Stimulated activated CD8-positive, alpha-beta memory T cell treated with anti-CD3 and anti-CD28 coated beads, Interleukin-2, amount 100 ng/mL, for 1 hour (primary cell): Measurements from ENCODE around the gene ATP6V0A1.
"Not testable (repeated sequence)": the region's sequence is repeated elsewhere in the genome, so short reads cannot be mapped to it uniquely, and the experiment has no call there.

Source experiments
- DNase-seq, 2 donors: peaks; one replicate each; pipeline ENCODE4 v3.0.0-alpha.2; 2020; ENCODE audit warnings: low read depth in 2 of 2

ATP6V0A1 gene

GRCh38 chr17:42458497-42459255 lies at the start of gene ATP6V0A1:
Gene ATP6V0A1, plus strand, starts transcription at chr17:42458878. Its CDS starts 2,017 bp downstream, at chr17:42460895.
- peak; percentile 68 to 76 for DNase-seq

- no peak for DNase-seq
Observed at GRCh38 chr17:42409523-42410318, 49.0 kb upstream of the ATP6V0A1 start.

DNA sequence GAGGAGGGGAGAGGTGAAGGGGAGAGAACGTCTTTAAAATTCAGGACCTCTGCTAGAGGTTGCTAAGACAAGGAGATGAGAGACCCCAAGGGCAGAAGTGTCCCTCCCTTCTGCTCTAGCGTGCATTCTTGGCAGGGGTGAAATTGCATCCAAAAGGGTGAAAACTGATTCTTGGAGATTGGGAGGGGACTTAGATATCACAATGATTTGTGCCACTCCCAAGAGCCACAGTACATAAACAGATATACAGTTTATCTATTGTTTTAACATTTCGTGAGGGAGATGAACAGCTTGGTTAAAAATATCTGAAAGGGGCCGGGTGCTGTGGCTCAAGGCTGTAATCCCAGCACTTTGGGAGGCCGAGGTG lies 48.4 kb upstream of the ATP6V0A1 start:
- DNase-seq, result no peak

DNA sequence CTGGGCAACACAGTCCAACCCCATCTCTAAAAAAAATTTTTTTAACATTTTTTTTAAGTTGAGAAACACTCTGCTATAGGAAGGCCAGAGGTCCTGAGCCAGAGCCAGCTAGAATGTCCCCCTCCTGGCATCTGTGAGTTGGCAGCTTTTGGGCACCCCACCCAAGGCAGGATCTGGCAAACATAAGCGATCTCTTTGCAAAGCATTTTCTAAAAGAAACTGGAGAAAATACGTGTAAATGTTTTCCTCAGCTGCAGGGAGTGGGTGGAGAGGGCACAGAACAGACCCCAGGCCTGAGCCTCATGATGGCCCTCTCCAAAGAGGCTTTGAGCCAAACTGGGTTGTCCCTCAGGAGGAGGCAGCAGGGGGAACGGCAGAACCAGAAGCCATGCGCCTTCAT lies 47.3 kb upstream of the ATP6V0A1 start:
- DNase-seq, result no peak

DNA sequence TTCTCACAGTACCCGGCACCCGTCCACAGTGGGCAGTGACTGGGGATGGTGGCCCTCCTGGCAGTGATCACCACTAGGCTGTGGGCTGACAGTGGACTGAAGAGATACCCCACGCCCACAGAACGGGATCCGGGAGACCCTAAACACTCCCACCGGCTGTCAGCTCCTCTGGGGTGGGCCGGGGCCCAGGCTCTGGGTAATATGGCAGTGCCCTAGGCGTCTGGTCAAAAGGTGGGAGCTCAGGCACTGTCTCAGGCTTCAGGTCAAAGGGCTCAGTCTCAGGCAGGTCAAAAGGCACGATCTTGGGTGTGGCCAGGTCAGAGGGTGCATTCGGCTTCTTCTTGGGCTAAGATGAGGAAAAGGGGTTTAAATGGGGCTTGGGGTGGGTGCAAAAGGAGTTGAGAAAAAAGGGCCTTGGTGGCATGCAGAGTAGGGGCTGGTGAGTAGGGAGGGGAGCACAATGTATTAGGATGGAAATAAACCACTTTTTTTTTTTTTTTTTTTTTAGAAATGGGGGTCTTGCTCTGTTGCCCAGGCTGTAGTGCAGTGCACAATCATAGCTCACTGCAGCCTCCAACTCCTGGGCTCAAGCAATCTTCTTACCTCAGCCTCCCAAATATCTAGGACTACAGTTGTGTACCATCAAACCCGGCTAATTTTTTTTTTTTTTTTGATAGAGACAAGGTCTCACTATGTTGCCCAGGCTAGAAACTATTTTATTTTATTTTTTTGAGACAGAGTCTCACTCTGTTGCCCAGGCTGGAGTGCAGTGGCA lies 46.6 kb upstream of the ATP6V0A1 start:
- no peak for DNase-seq

DNA sequence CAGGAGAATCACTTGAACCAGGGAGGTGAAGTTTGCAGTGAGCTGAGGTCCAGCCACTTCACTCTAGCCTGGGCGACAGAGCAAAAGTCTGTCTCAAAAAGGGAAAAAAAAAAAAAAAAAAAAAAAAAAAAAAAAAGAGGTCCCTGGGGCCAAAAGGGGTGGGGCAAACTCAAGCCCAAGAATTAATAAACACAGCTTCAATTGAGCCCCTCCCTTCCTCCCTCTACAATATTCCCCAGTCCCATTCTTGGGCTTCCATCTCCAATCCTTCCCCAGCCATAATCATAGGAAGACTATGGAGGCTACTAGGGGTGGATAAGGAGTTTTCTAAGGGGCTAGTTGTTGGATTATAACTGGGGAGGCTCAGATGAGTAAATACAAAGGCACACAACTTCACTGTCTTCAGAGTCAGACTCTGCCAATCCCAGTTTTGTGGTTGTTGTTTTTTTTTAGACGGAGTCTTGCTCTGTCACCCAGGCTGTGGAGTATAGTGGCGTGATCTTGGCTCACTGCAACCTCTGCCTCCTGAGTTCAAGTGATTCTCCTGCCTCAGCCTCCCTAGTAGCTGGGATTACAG lies 45.1 kb upstream of the ATP6V0A1 start:
- no peak for DNase-seq

DNA sequence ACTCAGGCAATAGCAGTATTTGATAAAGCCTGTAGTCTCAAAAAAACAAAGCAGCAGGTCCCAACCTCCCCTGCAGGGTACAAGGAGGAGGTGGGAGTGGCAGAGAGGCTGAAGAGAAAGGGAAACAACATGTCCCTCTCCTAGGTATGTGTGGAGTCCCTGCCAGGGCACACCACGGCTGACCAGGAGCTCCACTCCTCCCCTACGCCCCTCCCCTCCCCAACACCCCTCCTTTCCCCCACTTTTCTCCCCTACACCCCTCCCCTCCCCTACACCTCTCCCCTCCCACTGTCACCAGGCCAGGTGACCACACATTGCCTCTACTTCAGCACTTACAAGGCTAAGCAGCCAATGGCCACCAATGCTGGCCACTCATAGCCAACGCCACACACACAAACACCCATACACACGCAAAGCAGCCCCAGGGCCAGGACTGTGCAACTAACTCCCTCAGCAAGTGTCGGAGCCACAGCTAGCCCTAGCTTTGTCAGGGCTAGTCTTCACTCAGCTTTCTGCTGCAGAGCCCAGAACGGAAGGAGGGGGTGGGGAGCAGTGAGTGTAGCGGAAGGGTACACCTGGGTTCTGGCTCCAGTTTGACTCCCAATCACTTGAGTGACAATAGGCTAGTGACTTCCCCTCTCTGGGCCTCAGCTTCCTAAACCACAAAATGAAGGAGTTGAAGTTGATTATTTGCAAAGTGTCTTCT lies 43.8 kb upstream of the ATP6V0A1 start:
- DNase-seq, result no peak

GRCh38 chr17:42417981-42418380 lies 40.7 kb upstream of the ATP6V0A1 start:
- not testable (repeated sequence) for DNase-seq

GRCh38 chr17:42421136-42421506 lies 37.6 kb upstream of the ATP6V0A1 start:
- DNase-seq, result no peak

- no peak for DNase-seq
Observed at GRCh38 chr17:42421507-42422338, 37.0 kb upstream of the ATP6V0A1 start.

DNA sequence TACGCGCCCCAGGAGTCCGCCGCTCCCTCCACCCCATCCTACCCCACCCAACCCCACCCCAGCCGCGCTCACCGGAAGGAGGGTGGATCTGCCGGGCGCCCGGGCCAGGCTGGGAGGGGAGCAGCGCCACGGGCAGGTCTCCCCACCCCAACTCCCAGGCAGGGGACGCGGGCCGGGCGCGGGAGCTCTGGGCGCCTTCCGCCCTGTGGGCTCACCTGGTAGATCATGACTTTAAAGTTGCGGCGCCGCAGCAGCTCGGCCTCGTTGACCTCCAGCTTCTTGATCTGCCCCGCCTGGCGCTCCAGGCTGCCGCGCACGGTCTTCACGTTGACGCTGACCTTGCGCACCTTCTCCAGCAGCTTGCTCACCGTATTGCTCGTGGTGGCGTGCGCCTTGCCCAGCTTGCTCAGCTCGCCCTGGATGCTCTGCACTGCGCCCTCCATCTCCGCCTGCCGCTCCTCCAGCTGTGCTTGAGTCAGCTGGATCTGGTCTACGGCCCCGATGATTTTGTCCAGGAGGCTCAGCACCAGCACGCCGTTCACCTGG lies 36.2 kb upstream of the ATP6V0A1 start:
- no peak for DNase-seq

DNA sequence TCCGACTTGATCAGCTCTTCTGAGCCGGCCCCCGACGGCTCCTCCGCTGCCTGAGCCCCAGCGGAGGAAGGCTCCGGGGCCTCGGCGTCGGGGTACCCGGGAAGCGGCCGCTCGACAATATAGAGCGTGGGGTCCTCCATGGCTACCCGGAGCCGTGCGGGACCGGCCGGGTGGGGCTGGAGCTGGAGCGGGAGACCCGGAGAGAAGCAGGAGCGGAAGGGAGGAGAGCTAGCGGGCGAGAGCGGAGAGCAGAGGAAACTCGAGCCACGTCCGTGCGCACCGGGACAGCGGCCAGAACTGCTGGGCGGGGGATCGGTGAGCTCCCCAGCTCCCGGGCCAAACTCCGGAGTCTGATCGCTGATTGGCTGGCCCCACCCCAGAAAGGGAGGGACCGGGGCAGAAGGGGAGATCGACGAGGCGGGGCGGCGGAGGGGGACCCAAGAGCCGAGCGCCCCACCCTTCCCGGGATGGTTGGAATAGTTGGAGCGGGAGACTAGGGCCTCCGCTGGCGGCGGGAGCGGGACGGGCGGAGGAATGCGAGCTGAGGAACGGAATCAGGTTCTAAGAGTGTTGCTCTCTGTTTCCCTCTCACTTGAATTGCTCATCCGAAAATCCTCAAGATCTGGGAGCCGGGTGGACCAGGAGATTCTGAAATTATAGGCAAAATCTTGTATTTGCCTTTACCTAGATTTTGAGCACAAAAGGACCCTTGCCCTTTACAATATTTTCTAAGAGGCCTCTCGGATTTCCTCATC lies 35.5 kb upstream of the ATP6V0A1 start, which contains the start of gene CAVIN1:
Gene CAVIN1 (minus strand): TSS at position 299 of the 755 bp plus-strand sequence. CDS start 159 bp downstream, at position 140.
- no peak for DNase-seq

- DNase-seq, result no peak
Observed at GRCh38 chr17:42423766-42424165, 34.9 kb upstream of the ATP6V0A1 start.

GRCh38 chr17:42424991-42425610 lies 33.6 kb upstream of the ATP6V0A1 start:
- DNase-seq, result no peak

DNA sequence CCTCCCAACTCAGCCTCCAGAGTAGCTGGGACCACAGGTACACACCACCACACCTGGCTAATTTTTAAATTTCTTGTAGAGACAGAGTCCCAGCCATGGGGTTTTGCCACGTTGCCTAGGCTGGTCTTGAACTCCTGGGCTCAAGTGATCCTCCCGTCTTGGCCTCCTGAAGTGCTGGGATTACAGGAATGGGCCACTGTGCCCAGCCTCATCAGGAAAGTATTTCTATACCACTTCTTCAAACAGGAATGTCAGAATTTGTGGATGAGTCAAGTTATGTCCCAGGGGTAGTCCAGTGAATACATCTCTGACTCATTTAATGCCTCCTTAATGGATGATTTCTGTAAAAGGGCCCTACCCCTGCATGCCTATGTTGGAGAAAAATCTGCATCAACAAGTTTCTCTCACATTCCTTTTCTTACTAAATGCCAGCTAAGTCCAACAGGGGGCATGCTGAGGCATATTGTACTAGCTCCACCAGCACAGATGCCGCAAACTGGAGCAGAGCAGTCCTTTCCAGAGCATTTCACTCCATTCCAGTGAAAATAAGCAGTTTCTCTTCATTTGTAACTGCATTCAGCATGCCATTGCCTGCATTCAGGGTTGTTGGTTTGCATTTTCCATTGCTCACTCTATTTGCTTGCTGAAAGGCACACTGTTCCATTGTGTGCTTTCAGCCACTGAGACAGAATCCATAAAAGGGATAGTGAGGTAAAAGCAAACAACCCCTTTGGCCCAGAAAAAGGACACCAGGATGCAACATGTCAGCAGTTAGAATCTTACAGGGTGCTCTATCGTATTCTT lies 30.3 kb upstream of the ATP6V0A1 start:
- no peak for DNase-seq

GRCh38 chr17:42429726-42430447 lies 28.8 kb upstream of the ATP6V0A1 start:
- DNase-seq, result no peak

GRCh38 chr17:42431758-42432161 lies 26.9 kb upstream of the ATP6V0A1 start:
- no peak for DNase-seq
